HG03469 (cell line): ENCODE data around the gene DGCR6L.
"Not testable (repeated sequence)": the region's sequence is repeated elsewhere in the genome, so short reads cannot be mapped to it uniquely, and the experiment has no call there.

Experiments
- ATAC-seq: cut with Tn5 transposase; IDR thresholded peaks from one replicate; pipeline ENCODE4 v1.9.1; 2021; ENCODE audit warnings: mild to moderate bottlenecking, moderate library complexity, moderate number of reproducible peaks; ENCODE audit not compliant: unreplicated experiment

The DGCR6L gene

DNA sequence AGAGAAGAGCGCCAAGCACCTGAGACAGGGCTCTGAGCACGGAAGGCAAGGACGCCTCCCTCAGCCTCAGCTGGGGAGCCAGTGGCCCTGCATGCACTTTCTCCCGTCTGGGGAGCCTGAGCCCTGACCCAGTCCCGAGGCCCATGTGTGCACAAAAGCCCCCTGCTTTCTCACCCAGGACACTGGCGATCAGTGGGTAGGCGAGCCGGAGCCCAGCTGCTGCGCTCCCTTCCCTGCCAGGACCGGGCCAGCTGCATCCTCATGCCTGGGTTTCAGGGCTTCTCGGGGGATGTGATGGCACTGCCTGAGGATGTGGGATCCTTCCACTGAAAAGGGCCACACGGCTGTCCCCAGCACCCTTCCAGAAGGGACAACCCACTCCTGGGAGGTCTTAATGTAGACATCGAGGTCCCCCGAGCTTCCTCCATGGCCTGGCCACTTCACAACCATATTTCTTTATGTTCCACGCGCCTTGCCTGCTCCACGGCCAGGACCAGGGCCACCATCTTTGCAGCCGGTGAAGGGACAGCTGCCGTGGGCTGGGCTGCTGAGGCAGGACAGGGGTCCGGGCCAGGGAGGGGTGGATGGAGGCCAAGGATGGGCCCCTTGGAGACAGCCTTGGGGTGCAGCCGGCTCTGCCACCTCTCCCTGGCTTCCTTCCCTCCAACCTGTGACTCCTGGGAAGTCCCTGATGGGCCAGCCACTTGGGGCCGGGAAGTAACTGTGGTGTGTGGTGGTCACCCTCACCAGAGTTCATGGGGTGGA is 41.0 kb downstream of the DGCR6L start:
- ATAC-seq = not testable (repeated sequence)

DNA sequence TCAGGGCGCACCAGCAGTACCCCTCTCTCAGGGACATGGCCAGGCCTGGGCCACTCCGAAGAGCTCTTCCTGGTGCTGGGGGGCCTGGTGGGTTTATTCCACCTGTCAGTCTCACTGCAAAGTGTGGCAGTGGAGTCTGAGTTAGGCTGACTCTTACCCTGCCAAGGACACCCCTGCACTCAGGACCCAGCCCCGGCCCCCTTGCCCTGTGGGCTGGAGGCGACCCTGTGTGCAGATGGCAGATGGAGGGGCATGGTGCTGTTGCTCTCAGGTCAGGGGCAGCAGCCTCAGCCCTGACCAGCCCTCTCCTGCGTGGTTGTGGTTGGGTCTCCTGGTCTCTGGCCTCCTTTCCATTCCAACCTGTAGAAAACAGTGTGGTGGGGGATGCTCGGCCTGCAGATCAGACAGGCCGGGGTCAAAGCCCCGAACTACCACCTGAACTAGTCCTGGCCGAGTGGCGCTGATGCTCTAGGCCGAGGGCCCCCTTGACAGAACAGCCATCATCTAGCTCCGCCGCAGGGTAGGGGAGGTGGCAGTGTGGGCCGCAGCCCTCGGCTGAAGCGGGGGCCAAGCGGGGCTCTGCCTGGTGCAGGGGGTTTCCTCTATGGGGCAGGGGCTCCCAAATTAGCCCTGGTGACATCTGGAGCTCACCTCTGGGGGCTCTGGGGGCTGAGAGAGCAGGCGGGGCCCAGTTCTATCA is 41.8 kb downstream of the DGCR6L start:
- ATAC-seq = not testable (repeated sequence)

DNA sequence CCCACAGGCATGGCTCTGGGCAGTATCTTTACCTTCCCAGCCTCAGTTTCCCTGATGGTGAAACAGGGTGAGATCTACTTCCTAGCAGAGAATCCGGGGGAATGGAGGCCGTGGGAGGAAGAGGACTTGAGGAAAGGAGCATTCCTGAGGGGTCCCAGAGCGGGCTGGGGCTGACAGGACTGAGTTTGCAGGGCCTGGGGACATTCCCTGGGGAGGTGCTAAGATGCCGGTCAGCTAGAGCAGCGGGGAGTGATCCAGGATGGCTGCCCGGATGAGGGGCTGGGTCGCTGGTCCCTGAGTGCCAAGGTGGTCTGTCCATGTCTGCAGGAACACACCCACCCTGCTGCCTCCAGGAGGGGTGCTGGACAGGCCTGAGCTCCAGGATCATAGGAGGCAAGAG is 43.4 kb downstream of the DGCR6L start:
- no peak for ATAC-seq

DNA sequence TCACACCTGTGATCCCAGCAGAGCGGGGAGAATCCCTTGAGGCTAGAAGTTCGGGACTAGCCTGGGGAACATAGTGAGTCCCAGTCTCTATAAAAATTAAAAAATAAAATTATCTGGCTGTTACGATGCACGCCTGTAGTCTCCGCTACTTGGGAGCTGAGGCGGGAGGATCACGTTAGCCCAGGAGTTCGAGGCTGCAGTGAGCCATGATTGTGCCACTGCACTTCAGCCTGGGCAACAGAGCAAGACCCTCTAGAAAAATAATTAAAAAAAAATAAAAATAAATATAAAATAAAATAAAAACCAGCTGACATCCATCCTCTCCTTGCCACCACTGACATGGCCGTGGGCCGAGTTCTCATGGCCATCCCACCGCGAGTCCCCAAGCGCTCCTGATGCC is 44.0 kb downstream of the DGCR6L start:
- no peak for ATAC-seq

DNA sequence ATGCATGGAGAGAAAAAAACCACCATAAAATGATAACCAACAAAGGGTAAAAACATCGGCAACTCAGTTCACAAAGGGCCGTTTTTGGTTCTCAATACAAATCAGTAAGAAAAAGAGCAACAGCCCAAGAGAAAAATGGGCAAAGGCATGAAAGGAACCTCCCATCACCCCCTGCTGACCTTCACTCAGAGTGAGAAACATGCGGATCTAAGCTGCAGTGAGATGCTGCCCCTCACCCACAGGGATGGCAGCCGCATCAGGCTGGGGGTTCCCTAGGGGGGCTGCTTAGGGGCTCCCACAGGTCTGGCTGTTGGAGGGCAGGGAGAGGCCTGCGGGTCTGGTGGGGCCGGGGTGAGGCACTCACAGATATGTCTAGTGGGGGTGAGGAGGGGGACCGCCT is 44.5 kb downstream of the DGCR6L start:
- ATAC-seq = not testable (repeated sequence)

DNA sequence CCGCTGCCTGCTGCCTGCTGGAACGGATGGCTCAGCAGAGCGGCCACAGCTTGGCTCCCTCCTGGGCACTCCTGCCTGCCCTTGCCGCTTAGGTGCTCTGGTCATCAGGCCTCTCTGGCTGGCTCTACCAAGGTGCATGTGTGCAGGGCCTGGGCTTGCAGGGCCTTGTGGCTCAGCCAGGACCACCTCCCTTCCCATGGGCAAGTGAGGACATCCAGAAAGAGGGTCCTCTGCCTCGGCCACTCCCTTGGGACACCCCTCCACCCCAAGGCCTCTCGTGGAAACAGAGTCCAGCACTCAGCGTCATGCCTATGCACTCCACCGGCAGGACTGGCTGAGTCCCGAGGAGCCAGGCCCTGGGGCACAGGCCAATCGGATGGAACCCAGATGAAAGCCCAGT is 45.5 kb downstream of the DGCR6L start:
- ATAC-seq = not testable (repeated sequence)

DNA sequence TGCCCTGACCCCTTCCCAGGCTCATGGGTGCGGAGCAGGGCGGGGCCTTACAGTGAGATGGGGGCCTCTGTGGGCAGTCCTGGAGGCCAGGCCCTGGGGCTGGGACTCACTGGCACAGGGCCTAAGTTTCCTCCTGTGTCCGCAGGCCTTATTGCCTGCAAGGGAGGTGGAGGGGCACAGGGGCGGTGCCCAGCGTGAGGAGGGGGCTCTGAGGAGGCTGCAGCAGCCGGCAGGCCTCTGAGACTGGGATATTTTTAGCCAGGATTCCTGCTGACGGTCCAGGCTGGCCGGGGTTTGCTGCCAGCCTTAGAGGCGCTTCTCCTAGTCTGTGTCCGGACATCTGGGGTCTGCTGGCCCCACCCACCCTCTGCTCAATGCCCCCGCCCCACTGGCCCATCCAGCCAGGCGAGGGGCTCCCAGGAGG is 46.1 kb downstream of the DGCR6L start:
- no peak for ATAC-seq

DNA sequence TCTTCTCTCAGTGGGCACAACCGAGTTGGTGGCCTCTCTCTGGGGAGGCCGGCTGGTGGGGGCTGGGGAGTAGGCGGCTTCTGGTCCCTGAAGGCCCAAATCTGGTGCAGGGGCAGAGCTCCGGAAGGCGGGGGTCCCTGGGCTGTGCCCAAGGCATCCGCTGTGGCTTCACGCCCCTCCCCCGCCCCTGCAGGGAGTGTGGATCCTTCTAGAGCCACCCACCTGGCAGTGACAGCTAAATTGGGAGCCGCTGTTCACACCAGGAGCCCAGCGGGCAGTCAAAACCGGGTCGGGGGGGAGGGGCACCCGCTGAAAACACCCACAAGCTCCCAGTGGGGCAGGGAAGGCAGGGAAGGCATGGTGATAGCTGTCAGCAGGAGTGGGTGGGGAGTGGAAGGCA is 47.2 kb downstream of the DGCR6L start:
- no peak for ATAC-seq

DNA sequence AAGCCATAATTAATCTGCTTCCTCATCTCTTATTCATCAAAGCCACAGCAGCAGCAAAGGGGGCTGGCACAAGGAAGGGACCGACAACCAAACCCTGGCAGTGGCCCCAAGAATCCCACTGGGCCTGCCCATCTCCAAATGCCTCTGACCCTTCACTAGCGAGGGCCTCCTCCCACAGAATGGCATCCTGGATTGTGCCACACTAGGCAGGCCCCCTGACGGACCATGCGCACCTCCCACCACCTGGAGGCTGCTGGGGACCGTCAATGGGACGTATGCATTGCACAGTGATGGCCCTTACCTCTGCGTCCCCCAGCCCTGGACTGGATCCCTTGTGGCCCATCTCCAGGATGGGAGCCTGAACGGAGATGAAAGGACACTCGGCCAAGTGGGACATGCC is 47.7 kb downstream of the DGCR6L start:
- ATAC-seq = no peak

DNA sequence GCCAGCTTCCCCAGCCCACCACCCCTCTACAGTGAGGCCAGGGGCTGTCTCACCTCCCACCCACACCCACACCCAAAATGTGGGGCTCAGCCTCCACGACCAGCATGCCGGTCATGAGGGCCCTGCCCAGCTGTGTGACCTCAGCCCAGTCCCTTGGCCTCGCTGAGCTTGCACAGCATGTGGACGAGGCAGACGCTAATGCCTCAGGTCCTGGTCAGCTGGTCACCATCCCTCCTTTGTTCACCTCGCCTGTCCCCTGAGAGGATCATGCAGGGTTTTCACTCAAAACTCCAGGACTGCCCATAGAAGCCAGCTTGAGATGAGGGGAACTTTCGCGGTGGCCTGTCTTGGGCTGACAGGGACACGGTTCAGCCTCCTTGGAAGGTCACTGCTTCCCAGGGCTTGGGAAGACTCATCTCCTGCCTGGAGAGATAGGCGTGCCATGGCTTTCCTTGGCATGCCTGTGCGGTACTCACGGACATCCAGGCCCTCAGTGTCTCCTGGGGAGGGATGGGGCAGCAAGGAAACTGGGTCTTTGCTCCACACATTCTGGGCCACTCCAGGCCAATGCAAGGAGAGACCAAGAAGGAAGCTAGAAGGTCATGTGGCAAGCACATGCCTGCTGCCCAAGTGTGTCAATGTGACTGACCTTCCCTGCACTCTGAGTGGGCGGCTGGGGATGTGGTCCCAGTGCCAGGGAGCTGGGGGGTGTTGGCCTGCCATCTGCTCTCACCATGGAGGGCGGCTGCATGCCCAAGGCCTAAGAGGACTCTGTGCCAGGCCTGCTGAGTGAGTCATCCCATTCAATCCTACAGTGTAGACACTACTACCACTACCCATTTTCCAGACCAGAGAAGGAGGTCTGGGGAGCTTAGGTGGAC is 48.5 kb downstream of the DGCR6L start:
- ATAC-seq = no peak

DNA sequence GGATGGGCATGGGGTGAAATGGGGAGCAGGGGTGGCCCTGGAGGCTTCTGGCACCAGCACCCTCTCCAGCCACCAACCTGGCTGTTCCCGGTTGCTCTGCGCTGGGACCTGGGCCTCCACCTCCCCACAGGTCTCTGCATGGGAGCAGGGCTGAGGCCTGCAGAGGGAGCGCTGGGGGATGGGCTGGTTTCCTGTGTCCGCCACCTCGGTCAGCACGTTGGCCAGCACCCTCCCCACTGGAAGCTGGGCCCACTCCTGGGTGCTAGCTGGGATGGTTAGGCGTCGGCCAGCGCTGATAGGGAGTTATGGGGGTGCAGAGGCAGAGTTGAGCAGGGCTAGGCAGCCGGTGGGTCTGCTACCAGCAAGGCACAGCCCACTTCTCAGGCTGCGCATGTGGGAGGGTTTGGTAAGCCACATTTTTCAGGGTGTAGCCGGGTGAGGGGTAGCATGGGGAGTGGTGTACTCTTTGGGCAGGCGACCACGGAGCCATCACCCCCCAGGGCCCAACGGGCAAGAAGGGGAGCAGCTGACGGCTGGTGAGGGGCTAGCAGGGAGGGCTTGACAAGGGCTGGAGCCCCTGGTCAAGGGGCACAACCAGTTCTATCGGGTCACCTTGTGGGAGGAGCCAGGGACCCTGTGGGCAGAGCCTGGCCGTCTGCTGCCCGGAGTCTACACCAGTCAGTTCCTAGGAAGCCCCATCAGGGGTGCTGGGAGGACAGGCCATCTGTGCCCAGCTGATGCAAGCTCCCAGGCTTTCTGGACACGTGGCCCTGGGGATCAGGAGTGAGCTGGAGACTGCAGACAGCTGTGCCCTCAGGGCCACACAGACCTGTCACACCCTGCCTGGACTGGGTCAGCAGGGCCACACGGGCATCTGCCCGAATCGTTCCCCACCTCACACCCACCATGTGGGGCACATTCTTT is 49.4 kb downstream of the DGCR6L start:
- not testable (repeated sequence) for ATAC-seq

DNA sequence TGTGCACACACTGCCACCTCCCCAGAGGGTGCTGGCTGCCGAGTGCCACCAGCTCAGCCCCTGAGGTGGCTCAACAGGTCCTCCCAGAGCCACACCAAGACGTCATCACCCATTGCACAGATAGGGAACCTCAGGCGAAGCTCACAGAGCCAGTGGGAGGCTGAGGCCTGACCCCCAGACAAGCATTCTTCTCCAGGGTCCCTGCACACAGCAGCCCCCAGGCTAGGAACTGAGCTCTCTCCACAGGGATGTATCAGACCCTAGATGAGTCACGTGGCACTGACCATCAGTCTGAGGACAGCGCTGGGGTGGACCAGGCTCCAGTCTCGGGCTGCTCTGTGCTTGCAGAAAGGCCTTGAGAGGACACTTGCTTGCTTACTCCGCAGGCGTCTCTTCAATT is 50.2 kb downstream of the DGCR6L start:
- ATAC-seq = not testable (repeated sequence)

DNA sequence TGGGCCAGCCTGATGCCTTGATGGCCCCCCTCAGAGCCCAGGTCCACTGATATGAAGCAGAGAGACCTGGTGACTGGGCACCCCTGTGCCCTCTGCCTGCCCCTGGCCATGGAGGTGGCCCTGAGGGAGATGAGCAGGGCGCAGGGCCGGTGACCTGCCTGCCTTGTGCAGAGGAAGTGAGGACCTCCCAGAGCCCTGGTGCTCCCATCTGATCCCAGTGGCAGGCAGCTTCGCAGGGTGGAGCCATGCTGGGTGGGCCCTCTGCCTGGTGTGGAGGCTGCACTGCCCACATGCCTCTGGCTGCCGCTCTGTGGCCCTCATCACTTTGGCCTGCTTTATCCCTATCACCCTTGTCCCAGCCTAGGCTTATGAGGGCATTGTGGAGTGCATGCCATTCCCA is 50.7 kb downstream of the DGCR6L start:
- ATAC-seq = not testable (repeated sequence)

DNA sequence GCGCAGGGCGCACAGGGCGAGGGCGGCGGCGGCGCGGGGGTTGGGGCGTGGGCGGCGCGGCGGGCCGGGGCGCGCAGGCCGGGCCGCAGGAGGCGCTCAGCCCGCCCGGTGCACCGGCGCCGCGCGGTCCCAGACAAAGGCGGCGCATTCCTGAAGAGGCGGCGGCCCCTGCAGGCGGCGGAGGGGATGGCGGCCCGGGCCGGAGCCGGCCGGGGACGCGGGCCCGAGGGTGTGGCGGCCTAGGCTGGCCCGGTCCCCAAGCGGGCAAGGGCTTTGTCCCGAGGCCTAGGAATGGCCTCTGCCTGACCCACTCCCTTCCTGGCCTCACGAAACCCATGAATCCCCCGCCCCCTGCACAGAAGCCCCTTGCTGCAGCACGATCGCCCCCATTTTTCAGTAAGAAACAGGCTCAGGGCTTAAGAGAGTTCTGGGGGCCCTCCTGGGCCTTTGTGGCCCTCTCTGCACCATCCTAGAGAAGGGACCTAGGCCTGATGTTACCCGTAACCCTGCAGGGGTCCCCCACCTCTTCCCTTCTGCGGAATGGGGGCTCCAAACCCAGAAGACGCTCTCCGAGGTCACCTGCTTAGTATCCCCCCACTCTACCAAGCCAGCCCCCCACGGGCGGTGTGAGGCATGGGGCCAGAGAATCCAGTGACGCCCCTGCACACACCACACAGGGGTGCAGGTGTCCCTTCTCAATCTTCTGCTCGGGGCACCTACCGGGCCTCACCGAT is 51.4 kb downstream of the DGCR6L start, which contains the start of gene RTN4R:
TSS of gene RTN4R (minus strand) at position 40 of the 734 bp plus-strand sequence. CDS start 226 bp downstream, outside the sequence.
- no peak for ATAC-seq

DNA sequence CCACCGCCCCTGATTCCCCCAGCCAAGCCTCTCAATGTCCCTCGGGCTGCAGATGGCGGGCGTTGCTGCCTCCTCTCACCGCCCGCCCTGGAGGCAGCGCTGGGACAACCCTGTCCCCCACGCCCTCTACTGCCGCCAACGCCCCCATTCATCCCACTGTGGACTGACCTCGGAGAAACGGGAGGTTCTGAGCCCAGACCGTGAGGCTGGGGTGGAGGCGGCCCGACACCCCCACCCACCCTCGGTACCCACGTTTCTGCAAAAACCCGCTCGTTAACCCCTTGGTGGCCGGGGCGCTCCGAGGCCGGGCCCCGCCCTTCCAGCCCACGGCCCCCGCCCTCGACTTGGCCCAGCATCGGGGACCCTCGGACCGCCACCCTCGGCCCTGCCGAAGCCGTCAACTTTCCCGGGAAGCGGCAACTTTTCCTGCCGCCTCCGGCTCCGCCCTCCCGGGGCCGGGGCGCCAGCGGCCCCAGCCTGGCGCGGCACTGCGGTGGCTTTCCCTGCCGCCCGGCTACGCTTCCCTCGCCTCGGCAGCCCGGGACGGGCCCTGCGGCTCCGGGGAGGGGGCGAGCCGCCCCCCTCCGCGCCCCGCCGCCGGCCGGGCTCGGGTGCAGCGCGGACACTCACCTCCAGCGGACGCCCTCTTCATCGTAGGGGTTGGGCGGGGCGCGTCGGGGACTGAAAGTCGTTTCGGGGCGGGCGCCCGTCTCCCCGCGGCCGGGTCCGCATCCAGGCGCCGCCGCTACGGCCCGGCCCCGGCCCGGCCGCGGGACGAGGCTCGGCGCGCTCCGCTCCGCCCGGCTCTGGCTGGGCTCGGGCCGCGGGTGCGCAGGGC is 52.2 kb downstream of the DGCR6L start:
- no peak for ATAC-seq

DNA sequence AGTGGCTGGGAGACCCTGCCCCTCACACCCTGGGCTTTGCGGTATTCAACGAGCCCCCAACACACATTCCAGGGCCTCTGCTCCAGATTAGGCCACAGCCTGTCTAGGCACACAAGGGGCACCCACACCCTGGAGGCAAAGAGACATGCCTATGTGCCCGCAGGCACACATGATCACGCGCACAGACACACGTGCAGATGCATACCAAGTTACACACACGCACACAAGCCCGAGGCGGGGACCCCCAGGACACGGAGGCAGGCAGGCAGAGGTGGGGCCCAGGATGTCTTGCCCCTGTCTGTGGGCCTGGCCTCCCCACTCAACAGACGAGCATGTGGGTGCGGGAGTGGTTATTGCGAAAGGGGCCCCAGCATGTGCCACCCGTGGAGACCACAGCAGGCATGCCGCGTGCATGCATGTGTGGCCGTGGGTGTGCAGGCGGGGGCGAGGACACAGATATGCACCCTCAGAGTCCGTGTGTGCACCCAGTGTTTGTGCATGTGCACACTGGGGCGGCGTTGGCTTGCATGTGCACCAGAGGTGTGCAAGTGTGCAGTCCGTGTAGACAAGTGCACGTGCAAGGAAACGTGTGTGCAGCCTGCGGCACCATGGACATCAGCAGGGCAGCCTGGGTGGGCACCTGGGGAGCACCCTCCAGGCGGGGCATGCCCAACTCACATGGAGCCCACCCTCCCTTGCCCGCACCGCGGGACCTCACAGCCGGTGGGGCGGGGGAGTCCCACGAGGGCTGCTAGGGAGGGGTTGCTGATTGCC is 53.0 kb downstream of the DGCR6L start:
- ATAC-seq = not testable (repeated sequence)

DNA sequence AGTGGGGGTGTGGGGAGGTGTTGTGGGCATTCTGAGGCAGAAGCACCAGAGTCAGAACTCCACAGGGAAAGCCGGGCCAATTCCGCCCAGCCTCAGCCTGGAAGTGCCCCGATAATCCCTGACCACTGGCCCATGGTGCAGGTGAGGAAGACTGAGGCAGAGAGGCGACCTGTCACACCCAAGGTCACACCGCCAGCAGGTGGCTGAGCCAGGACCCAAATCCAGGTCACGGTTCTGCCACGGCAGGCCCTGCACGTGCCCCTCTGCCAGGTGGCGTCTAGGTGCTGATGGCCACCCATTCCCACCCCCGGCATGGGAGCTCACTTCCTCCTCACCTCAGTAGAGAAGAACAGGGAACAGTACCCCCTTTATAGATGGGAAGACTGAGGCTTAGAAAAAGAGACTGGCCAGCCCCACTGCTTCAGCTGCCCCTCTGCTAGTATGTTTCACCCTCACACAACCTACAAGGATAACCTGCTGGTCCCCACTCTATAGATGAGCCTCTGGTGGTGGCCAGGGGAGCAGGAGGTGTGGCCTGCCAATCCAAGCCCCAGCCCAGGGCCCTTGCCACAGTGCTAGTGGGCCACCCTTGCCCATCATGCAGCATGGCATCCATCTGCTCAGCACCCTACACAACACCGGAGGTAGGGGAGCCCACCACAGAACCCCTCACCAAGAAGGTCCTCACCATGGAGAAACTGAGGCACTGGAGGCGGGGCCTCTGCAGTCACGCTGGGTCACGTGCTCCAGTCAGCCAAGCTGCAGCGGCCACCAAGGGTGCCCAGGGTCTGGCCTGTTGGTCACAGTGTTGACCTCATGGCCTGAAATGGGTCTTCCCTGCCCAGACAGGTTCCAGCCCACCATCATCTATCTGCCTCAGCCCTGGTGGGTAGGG is 53.8 kb downstream of the DGCR6L start:
- ATAC-seq = not testable (repeated sequence)
